Hepatocyte (in vitro differentiated cells): ENCODE results near the gene ZBTB7C.

ENCODE experiments used
- EZH2phosphoT487 ChIP-seq: fragments of 200-600 bp; sonication (generic); IDR thresholded peaks from one replicate; pipeline ENCODE4 v1.6.1; 2018; ENCODE audit warnings: antibody characterized with exemption, mild to moderate bottlenecking, low read depth, moderate library complexity; ENCODE audit not compliant: unreplicated experiment, severe bottlenecking
- TF ChIP-seq, protein P1 (sequence below): fragments of 200-600 bp; sonication (generic); IDR thresholded peaks from 2 replicates; pipeline ENCODE4 v1.5.1; 2016; ENCODE audit warnings: antibody characterized with exemption, mild to moderate bottlenecking; ENCODE audit not compliant: poor library complexity

- TF ChIP-seq, protein P1, sequence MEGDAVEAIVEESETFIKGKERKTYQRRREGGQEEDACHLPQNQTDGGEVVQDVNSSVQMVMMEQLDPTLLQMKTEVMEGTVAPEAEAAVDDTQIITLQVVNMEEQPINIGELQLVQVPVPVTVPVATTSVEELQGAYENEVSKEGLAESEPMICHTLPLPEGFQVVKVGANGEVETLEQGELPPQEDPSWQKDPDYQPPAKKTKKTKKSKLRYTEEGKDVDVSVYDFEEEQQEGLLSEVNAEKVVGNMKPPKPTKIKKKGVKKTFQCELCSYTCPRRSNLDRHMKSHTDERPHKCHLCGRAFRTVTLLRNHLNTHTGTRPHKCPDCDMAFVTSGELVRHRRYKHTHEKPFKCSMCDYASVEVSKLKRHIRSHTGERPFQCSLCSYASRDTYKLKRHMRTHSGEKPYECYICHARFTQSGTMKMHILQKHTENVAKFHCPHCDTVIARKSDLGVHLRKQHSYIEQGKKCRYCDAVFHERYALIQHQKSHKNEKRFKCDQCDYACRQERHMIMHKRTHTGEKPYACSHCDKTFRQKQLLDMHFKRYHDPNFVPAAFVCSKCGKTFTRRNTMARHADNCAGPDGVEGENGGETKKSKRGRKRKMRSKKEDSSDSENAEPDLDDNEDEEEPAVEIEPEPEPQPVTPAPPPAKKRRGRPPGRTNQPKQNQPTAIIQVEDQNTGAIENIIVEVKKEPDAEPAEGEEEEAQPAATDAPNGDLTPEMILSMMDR, result no peak
- no peak for TF ChIP-seq EZH2phosphoT487
Measured at GRCh38 chr18:48122376-48122775, 286.8 kb downstream of the ZBTB7C start.
